GM18507 (cell line): ENCODE results near the gene ANXA2R.
"Not testable (repeated sequence)": the region's sequence is repeated elsewhere in the genome, so short reads cannot be mapped to it uniquely, and the experiment has no call there.

Experiments
- DNase-seq: peaks from one replicate; pipeline ENCODE4 v3.0.0; 2011; ENCODE audit warnings: low read depth; ENCODE audit not compliant: insufficient read length; ENCODE audit errors: extremely low spot score
- FAIRE-seq: peaks from 2 replicates; lab custom pipeline; 2011; peaks lifted over from hg19 to GRCh38; lab: Jason Lieb, UNC

Gene ANXA2R, protein sequence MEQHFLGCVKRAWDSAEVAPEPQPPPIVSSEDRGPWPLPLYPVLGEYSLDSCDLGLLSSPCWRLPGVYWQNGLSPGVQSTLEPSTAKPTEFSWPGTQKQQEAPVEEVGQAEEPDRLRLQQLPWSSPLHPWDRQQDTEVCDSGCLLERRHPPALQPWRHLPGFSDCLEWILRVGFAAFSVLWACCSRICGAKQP

DNA sequence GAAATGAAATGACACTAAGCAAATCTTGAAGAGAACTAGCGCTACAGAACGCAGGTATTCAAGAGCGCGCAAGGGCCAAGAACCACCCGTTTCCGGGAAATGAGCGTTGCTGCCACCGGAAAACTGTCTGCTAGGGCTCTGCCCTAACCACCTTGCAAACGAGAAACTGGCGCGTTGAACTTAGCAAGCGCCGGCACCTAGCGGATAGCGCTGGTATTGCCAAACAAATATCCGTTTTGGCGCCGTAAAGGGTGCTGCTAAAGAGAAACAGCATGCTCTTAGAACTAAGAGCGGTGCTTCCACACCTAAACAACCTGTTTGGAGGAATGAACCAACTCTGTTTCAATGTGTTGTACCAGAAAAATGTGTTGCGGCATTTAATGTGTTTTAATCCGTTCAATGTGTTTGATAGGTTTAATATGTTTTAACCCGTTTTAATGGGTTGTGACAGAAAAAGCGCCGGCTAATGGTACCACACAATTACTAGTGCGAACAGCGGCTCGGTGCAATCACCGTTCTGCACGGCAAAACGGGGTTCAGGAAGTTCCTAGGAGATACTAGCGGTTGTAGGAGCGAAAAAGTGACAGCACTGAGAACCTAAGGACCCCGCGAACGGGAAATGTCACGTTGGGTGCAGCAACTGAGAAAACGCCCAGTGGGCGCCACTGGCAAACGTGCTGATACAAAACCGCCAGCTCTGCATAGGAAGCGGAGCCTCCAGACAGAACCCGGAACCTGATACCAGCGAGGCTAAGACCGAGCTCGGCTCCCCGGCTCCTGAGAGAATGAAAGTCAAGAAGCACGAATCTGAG is at the start of gene ANXA2R:
Gene ANXA2R (minus strand): TSS at position 33 of the 812 bp plus-strand sequence. CDS start 273 bp downstream, outside the sequence.
- DNase-seq, result no peak
- FAIRE-seq, result peak; percentile 96

- not testable (repeated sequence) for DNase-seq, FAIRE-seq
Observed at GRCh38 chr5:43086118-43086908, 46.2 kb upstream of the ANXA2R start.

DNA sequence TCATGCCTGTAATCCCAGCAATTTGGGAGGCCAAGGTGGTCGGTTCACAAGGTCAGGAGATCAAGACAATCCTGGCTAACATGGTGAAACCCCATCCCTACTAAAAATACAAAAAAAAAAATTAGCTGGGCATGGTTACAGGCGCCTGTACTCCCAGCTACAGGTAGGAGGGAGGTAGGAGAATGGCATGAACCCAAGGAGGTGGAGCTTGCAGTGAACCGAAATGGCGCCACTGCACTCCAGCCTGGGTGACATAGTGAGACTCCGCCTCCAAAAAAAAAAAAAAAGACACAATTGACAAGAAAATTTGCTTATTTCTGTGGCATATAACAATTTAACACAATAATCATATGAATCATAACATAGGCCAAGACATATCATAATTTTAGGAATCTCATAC is 45.3 kb upstream of the ANXA2R start:
- FAIRE-seq (no peak), DNase-seq (no peak)

- not testable (repeated sequence) for DNase-seq, FAIRE-seq
Observed at GRCh38 chr5:43084468-43084867, 44.3 kb upstream of the ANXA2R start.

GRCh38 chr5:43081345-43081744 is 41.2 kb upstream of the ANXA2R start:
- not testable (repeated sequence) for FAIRE-seq, DNase-seq

DNA sequence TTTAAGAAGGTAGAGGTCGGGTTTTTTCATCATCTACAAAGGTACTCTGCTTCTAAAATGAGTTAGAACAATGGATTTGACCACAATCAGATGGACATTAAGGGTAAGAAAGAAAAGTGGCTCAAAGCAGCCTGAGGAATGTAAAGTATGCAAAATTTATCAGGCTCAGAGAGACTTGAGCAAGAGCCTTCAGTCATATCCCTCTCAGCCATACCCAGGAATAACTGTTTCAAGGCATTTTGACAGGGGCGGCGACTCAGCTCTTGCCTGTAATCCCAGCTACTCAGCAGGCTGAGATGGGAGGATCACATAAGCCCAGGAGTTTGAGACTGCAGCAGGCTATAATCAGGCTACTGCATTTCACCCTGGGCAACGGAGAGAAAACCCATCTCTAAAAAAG is 38.8 kb upstream of the ANXA2R start:
- no peak for FAIRE-seq

GRCh38 chr5:43077446-43078191 is 37.5 kb upstream of the ANXA2R start:
- not testable (repeated sequence) for FAIRE-seq, DNase-seq

More for the DNA sequence above, 38.8 kb upstream of the ANXA2R start:
- no peak for DNase-seq

GRCh38 chr5:43075319-43076293 is 35.5 kb upstream of the ANXA2R start:
- DNase-seq (no peak), FAIRE-seq (no peak)

GRCh38 chr5:43074987-43075318 is 34.8 kb upstream of the ANXA2R start:
- no peak for FAIRE-seq
- no peak for DNase-seq

DNA sequence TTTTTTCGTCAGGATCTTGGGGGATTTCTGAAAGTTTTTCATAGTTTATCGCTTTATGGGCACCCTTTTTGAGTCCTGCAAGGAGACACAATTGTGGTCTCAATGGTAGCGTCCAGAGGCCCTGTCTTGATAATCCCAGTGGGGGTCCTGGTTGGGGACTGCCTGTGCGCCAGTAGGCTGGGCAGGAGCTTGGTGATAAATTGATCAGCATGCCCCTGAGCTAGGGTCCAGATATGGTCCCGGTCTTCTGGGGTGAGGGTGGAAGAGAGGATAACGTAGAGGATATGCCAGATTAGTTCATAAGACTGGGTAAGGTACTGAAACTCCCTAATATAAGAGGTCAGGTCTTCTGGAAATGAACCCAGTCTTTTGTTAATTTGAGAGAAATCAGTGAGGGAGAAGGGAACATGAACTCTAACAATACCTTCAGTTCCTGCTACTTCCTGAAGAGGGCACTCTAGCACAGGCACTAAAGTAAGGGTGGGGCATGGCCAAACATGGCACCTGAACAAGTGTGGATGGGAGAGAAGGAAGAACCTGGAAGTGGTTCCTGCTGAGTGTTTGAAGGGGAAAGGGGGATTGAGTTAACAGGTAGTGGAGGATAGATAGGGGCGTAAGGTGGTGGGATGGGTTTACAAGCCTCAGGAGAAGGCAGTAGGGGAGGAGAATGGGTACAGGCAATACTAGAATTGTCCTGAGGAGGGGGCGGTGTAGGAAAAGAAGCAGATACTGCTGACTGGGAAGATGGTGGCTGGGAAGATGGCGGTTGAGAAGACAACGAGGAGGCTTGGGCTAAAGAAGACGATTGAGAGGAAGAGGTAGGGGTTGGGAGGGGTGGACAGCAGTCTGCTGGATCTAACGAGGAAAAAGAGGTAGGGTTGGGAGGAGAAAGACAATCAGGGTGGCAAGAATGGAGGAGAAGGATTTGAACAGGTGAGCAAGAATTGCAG is 33.8 kb upstream of the ANXA2R start:
- FAIRE-seq (no peak), DNase-seq (no peak)

- FAIRE-seq, DNase-seq: not testable (repeated sequence)
Observed at GRCh38 chr5:43069401-43069720, 29.2 kb upstream of the ANXA2R start.

DNA sequence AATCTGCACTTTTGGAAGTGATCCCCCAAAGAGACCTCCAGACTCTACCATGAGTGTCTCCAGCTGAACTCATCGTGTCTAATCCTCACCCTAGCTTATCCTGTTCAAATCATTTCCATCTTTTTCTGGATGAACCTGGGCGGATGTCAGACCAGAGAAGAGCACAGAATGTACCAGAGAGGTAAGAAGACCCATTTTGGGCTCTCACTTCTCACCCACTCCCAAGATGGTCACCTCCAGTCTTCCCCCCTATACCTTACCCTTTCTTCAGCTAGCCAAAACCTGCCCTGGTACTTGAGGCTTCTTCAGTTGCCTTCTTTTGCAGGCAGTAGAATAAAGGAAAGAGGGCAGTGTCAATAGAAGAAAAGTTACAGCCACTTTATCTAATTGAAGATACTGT is 27.9 kb upstream of the ANXA2R start:
- FAIRE-seq (no peak), DNase-seq (no peak)

DNA sequence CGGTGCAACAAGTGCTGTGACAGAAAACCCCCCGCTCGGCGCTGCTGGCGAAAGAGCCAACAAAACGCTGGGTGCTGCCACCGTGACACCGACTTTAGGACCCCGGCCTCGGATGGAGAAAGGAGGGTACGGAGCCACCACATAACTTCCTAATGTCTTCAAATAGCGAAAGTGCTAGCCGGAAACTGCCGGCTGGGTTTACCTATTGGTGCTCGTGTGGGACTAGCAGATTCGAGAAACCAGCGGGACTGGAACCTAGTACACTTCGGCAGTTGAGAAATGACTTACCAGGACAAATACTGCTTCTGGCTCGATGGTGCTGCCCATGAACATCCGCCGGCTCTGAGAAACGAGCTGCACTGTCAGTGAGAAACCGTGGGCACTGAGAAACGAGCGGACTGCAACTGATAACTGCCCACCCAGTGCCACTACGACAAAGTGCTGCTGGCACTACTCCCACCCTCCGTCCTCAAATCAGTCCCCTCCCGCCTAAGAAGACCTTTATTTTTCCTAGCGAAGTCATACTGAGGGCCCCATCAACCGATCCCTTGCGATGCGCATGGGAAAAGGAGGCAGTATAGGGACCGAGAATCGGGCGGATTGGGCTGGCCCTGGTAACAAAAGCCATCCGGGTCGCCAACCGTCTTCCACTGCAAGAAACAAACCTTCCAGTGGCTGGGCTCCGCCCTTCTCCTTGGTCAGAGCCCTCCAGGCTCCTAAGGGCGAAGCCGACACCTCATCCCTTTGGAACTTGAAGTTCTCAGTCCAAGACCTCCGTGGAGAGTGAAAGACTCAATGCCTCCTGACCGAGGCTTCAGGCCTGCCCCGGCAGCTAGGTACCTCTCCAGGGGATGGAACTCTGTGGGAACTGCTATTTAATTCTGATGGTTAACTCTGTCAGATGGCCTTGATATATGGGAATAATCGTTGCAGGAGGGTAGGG is 27.0 kb upstream of the ANXA2R start:
- peak; percentile 82 for FAIRE-seq
- peak; percentile 40 for DNase-seq

- DNase-seq (no peak), FAIRE-seq (peak; percentile 45)
Observed at GRCh38 chr5:43065948-43066798, 26.1 kb upstream of the ANXA2R start.

- DNase-seq (no peak), FAIRE-seq (peak; percentile 36)
Observed at GRCh38 chr5:43065387-43065947, 25.3 kb upstream of the ANXA2R start.
